Panc1 (cell line): ENCODE results near the gene WNT7A. TPM values are rescaled to one million over a fixed set of nuclear protein-coding genes. Genes with fewer than 3 reads are reported as not detected.

Experiments used
- ATAC-seq: fragments of 200-7000 bp; cut with Tn5 transposase; 2 replicates; pipeline ENCODE4 v1.9.1; 2020; ENCODE audit warnings: mild to moderate bottlenecking, moderate library complexity
- BruUV-seq: library from RNA; stranded (reverse); fragments of 400-500 nt; replicated peaks from 2 replicates; lab custom pipeline; 2021; lab: Mats Ljungman, UMichigan
- CTCF ChIA-PET: fragments of 300-600 bp; sonication (Branson Sonifier 250); formaldehyde crosslinking; loops from one replicate; lab custom pipeline; 2022; ENCODE audit warnings: antibody characterized with exemption; lab: Charles Lee
- POLR2A ChIA-PET: fragments of 300-600 bp; sonication (Branson Sonifier 250); formaldehyde crosslinking; loops from one replicate; lab custom pipeline; 2022; ENCODE audit warnings: antibody characterized with exemption; lab: Charles Lee
- DNase-seq: peaks from one replicate; pipeline ENCODE4 v3.0.0-alpha.2; 2010; ENCODE audit warnings: low read depth, low spot score
- H3K27ac ChIP-seq: 2 replicates; pipeline ENCODE4 v1.5.1; 2011; ENCODE audit warnings: mild to moderate bottlenecking, low read length, inconsistent platforms
- H3K27me3 ChIP-seq: fragments of 200-500 bp; sonication (Bioruptor generic); 2 replicates; pipeline ENCODE4 v1.6.0; 2014; ENCODE audit warnings: low read length, inconsistent platforms; ENCODE audit not compliant: control insufficient read depth, insufficient read depth
- H3K36me3 ChIP-seq: fragments of 200-500 bp; sonication (Bioruptor generic); 2 replicates; pipeline ENCODE4 v1.5.1; 2014; ENCODE audit warnings: inconsistent platforms, mild to moderate bottlenecking, low read length, moderate library complexity; ENCODE audit not compliant: control insufficient read depth, insufficient read depth
- H3K4me1 ChIP-seq: 2 replicates; pipeline ENCODE4 v1.5.1; 2011; ENCODE audit warnings: inconsistent platforms, mild to moderate bottlenecking, low read length, moderate library complexity; ENCODE audit not compliant: control insufficient read depth, insufficient read depth
- H3K4me3 ChIP-seq, 2 experiments: 2 replicates each; pipeline ENCODE4 v1.5.1; 2011 to 2012; ENCODE audit warnings: low read depth in 2 of 2, low read length in 2 of 2, mild to moderate bottlenecking in 2 of 2, inconsistent platforms in 1 of 2, moderate library complexity in 1 of 2
- H3K9me3 ChIP-seq: fragments of 200-500 bp; sonication (Bioruptor generic); 2 replicates; pipeline ENCODE4 v1.5.1; 2014; ENCODE audit warnings: low read depth, mild to moderate bottlenecking, inconsistent platforms, low read length, moderate library complexity; ENCODE audit not compliant: control insufficient read depth, insufficient read depth
- CTCF ChIP-seq: fragments of 450-650 bp; IDR thresholded peaks from 2 replicates; pipeline ENCODE4 v1.5.1; 2017; ENCODE audit warnings: mild to moderate bottlenecking
- POLR2AphosphoS5 ChIP-seq: IDR thresholded peaks from 2 replicates; pipeline ENCODE4 v1.6.1; 2012; ENCODE audit warnings: mild to moderate bottlenecking, low read depth, low read length, moderate library complexity
- REST ChIP-seq, 2 experiments: IDR thresholded peaks; 2 replicates each; pipeline ENCODE4 v1.6.1; 2011 to 2012; ENCODE audit warnings: low read depth in 2 of 2, control low read depth in 1 of 2, low read length in 1 of 2, mild to moderate bottlenecking in 1 of 2, moderate library complexity in 1 of 2; ENCODE audit not compliant: insufficient read depth in 1 of 2
- SIN3A ChIP-seq: IDR thresholded peaks from 2 replicates; pipeline ENCODE4 v1.6.1; 2012; ENCODE audit warnings: low read depth, mild to moderate bottlenecking, low read length, moderate library complexity, borderline replicate concordance; ENCODE audit not compliant: insufficient read depth
- TCF7L2 ChIP-seq: IDR thresholded peaks from 2 replicates; pipeline ENCODE4 v1.6.1; 2011; ENCODE audit warnings: mild to moderate bottlenecking, low read depth, low read length, inconsistent platforms
- in situ Hi-C: cut with HindIII; loops from 2 replicates; pipeline ENCODE4 v1.10.0; 2016; ENCODE audit warnings: low sequenced_read_pairs, low pct_unique_long_range_greater_than_20kb
- intact Hi-C: fragments of 100-400 bp; cut with micrococcal nuclease; formaldehyde crosslinking; loops from one replicate; pipeline ENCODE4 v1.10.0; 2022; ENCODE audit not compliant: unreplicated experiment
- total RNA-seq: library from RNA; stranded (reverse); gene quantifications from one replicate; pipeline ENCODE4 v1.2.1, GENCODE V29; 2021; ENCODE audit not compliant: unreplicated experiment

WNT7A gene
- total RNA-seq, 1 experiment from 2014 or later = not detected

GRCh38 chr3:13878281-13879101 lies 1.4 kb downstream of the WNT7A start:
- no TSS peak for BruUV-seq
- POLR2A ChIA-PET = no interaction called here
- ATAC-seq (peak; percentile 67), DNase-seq (no peak)
- CTCF ChIA-PET = interaction anchor here (1.8 kb wide), 1 partner anchor 221 kb away, joined by 10 read pairs; no protein-coding TSS in a partner anchor
- in situ Hi-C loops = no loop called here
- H3K36me3 ChIP-seq = no peaks in the 10 kb centered on the region
- H3K27ac ChIP-seq = no peak overlapping the region
- H3K9me3 ChIP-seq = no peaks in the 10 kb centered on the region
- intact Hi-C loops = no loop called here
- H3K4me3 ChIP-seq = peak overlapping the region; percentile 11 to 34; a peak in 3 of 4 replicates
- H3K4me1 ChIP-seq = no peaks in the 10 kb centered on the region; the same call in 1 of the 2 replicates
- no peak for TF ChIP-seq TCF7L2
- no peak for TF ChIP-seq SIN3A
- TF ChIP-seq POLR2AphosphoS5 = no peak
- no peak for TF ChIP-seq REST (IDR thresholded peaks at IDR 0.05; ENCODE audit: insufficient read depth in 1 of 2, low read depth in 2 of 2, low read length in 1 of 2)
- TF ChIP-seq CTCF = no peak
- H3K27me3 ChIP-seq = peaks cover 14% of the 10 kb centered on the region

- Histone ChIP-seq H3K4me1 (no peaks in the 10 kb centered on the region; the same call in 1 of the 2 replicates), H3K9me3 (no peaks in the 10 kb centered on the region), H3K36me3 (no peaks in the 10 kb centered on the region), H3K27ac (no peak overlapping the region), H3K4me3 (no peak overlapping the region), H3K27me3 (peaks cover 14% of the 10 kb centered on the region)
- ChIA-PET POLR2A (no interaction called here), CTCF (interaction anchor here (0.5 kb wide), 1 partner anchor 35 kb away, joined by 8 read pairs; no protein-coding TSS in a partner anchor)
- in situ Hi-C loops (no loop called here), intact Hi-C loops (no loop called here)
- no peak for TF ChIP-seq POLR2AphosphoS5
- no peak for TF ChIP-seq SIN3A
- TF ChIP-seq TCF7L2 = no peak
- no TSS peak for BruUV-seq
- no peak for DNase-seq
- ATAC-seq = no peak
Observed at GRCh38 chr3:13877911-13878280, 2.0 kb downstream of the WNT7A start.
